PC-9 (cell line): ENCODE measurements around the gene MTHFD1. TPM values are rescaled to one million over a fixed set of nuclear protein-coding genes. Genes with fewer than 3 reads are reported as not detected.

Source experiments
- BruUV-seq: library from RNA; stranded (reverse); fragments of 400-500 nt; replicated peaks from 2 replicates; lab custom pipeline; 2021; lab: Mats Ljungman, UMichigan
- CTCF ChIA-PET: fragments of 300-600 bp; sonication (Branson Sonifier 250); formaldehyde crosslinking; loops from one replicate; lab custom pipeline; 2022; ENCODE audit warnings: antibody characterized with exemption; lab: Charles Lee
- POLR2A ChIA-PET: fragments of 300-600 bp; sonication (Branson Sonifier 250); formaldehyde crosslinking; loops from one replicate; lab custom pipeline; 2022; ENCODE audit warnings: antibody characterized with exemption; ENCODE audit not compliant: unreplicated experiment; lab: Charles Lee
- DNase-seq, 2 experiments: peaks; one replicate each; pipeline versions ENCODE4 v3.0.0 to v3.0.0-alpha.2; 2015 to 2022; ENCODE audit warnings: mixed read lengths in 1 of 2
- H2AFZ ChIP-seq: fragments of 200-600 bp; sonication (generic); 2 replicates; pipeline ENCODE4 v1.8.1; 2017; ENCODE audit warnings: antibody characterized with exemption
- H3F3A ChIP-seq: fragments of 200-600 bp; sonication (generic); 2 replicates; pipeline ENCODE4 v1.8.1; 2017; ENCODE audit warnings: antibody characterized with exemption, mild to moderate bottlenecking, low read depth; ENCODE audit not compliant: insufficient read depth
- H3K27ac ChIP-seq: fragments of 200-600 bp; sonication (generic); 2 replicates; pipeline ENCODE4 v1.6.1; 2016; ENCODE audit warnings: mixed run types
- H3K27me3 ChIP-seq: fragments of 200-600 bp; sonication (generic); 2 replicates; pipeline ENCODE4 v1.6.1; 2016; ENCODE audit warnings: low read depth, mixed run types; ENCODE audit not compliant: insufficient read depth
- H3K36me3 ChIP-seq: fragments of 200-600 bp; sonication (generic); 2 replicates; pipeline ENCODE4 v1.6.1; 2016; ENCODE audit warnings: low read depth, mixed run types
- H3K4me1 ChIP-seq: fragments of 200-600 bp; sonication (generic); replicated peaks from 2 replicates; pipeline ENCODE4 v1.6.1; 2016; ENCODE audit warnings: mixed run types; ENCODE audit not compliant: insufficient read depth
- H3K4me2 ChIP-seq: fragments of 200-600 bp; sonication (generic); 2 replicates; pipeline ENCODE4 v1.6.1; 2017; ENCODE audit warnings: mixed run types
- H3K4me3 ChIP-seq: fragments of 200-600 bp; sonication (generic); 2 replicates; pipeline ENCODE4 v1.6.1; 2016; ENCODE audit warnings: mixed run types
- H3K79me2 ChIP-seq: fragments of 200-600 bp; sonication (generic); 2 replicates; pipeline ENCODE4 v1.6.1; 2017; ENCODE audit warnings: low read depth, mixed run types
- H3K9me2 ChIP-seq: fragments of 200-600 bp; sonication (generic); 2 replicates; pipeline ENCODE4 v1.8.1; 2017; ENCODE audit warnings: mild to moderate bottlenecking; ENCODE audit not compliant: insufficient read depth
- H3K9me3 ChIP-seq: fragments of 200-600 bp; sonication (generic); 2 replicates; pipeline ENCODE4 v1.8.1; 2016; ENCODE audit warnings: low read depth; ENCODE audit not compliant: insufficient read depth
- H4K20me1 ChIP-seq: fragments of 200-600 bp; sonication (generic); 2 replicates; pipeline ENCODE4 v1.8.1; 2017; ENCODE audit not compliant: insufficient read depth
- CTCF ChIP-seq: fragments of 200-600 bp; sonication (generic); conservative IDR thresholded peaks from 2 replicates; pipeline ENCODE4 v1.6.1; 2017; ENCODE audit warnings: mixed run types, antibody characterized with exemption, mild to moderate bottlenecking, moderate library complexity
- EZH2 ChIP-seq: fragments of 200-600 bp; sonication (generic); IDR thresholded peaks from 2 replicates; pipeline ENCODE4 v1.8.0; 2017; ENCODE audit warnings: antibody characterized with exemption, low read depth
- intact Hi-C: fragments of 100-400 bp; cut with micrococcal nuclease; formaldehyde crosslinking; loops from one replicate; pipeline ENCODE4 v1.10.0; 2022; ENCODE audit not compliant: unreplicated experiment
- total RNA-seq: library from RNA; stranded (reverse); gene quantifications from 2 replicates; pipeline ENCODE4 v1.2.3, GENCODE V29; 2021

The MTHFD1 gene
- total RNA-seq, 1 experiment from 2014 or later, result 161 TPM

GRCh38 chr14:64421166-64421565 is 33.0 kb downstream of the MTHFD1 start:
- POLR2A ChIA-PET, result interaction anchor here (0.5 to 1.0 kb wide), 11 partner anchors 9 to 878 kb away, joined by 3 to 25 read pairs (median 7); partner anchors contain the start of genes MTHFD1 and PPP2R5E
- Histone ChIP-seq H3K4me2 (peak overlapping the region; percentile 21; the same call in 1 of the 2 replicates), H3K9me2 (no peaks in the 10 kb centered on the region), H3K4me3 (no peak overlapping the region), H3F3A (peaks cover 28% of the 10 kb centered on the region; the same call in 1 of the 2 replicates), H2AFZ (no peak overlapping the region), H3K36me3 (peaks cover 49% of the 10 kb centered on the region), H3K27ac (peak overlapping the region; percentile 47), H3K4me1 (peaks cover 11% of the 10 kb centered on the region), H3K79me2 (no peaks in the 10 kb centered on the region), H3K9me3 (no peaks in the 10 kb centered on the region), H3K27me3 (no peaks in the 10 kb centered on the region), H4K20me1 (no peaks in the 10 kb centered on the region)
- intact Hi-C loops, result loop anchor here (1.0 kb wide), 1 partner anchor 17 kb away; no protein-coding TSS in a partner anchor
- CTCF ChIA-PET, result interaction anchor here (1.1 to 1.2 kb wide), 3 partner anchors 9 to 77 kb away, joined by 3 to 13 read pairs (median 4); no protein-coding TSS in a partner anchor
- TF ChIP-seq CTCF, result no peak
- TF ChIP-seq EZH2, result no peak
- BruUV-seq, result no TSS peak
- peak; percentile 68 to 72 for DNase-seq

GRCh38 chr14:64422005-64422404 is 33.9 kb downstream of the MTHFD1 start:
- intact Hi-C loops, result no loop called here
- DNase-seq, result no peak
- H3K4me2 ChIP-seq, result no peak overlapping the region
- BruUV-seq, result no TSS peak
- no peaks in the 10 kb centered on the region for H3K9me2 ChIP-seq
- H3F3A ChIP-seq, result peaks cover 28% of the 10 kb centered on the region; the same call in 1 of the 2 replicates
- H4K20me1 ChIP-seq, result no peaks in the 10 kb centered on the region
- TF ChIP-seq CTCF (no peak), EZH2 (no peak)
- peaks cover 41% of the 10 kb centered on the region for H3K36me3 ChIP-seq
- H3K9me3 ChIP-seq, result no peaks in the 10 kb centered on the region
- POLR2A ChIA-PET, result interaction anchor here (0.6 kb wide), 1 partner anchor 127 kb away, joined by 3 read pairs; no protein-coding TSS in a partner anchor
- no peak overlapping the region for H3K27ac ChIP-seq
- H3K27me3 ChIP-seq, result no peaks in the 10 kb centered on the region
- CTCF ChIA-PET, result interaction anchor here (0.6 kb wide), 1 partner anchor 403 kb away, joined by 6 read pairs; no protein-coding TSS in a partner anchor
- H3K79me2 ChIP-seq, result no peaks in the 10 kb centered on the region
- H3K4me1 ChIP-seq, result peaks cover 11% of the 10 kb centered on the region
- no peak overlapping the region for H3K4me3 ChIP-seq
- no peak overlapping the region for H2AFZ ChIP-seq

GRCh38 chr14:64422756-64423155 is 34.6 kb downstream of the MTHFD1 start:
- H3K27me3 ChIP-seq, result no peaks in the 10 kb centered on the region
- no peak overlapping the region for H3K4me2 ChIP-seq
- peaks cover 28% of the 10 kb centered on the region; the same call in 1 of the 2 replicates for H3F3A ChIP-seq
- H3K4me1 ChIP-seq, result peaks cover 11% of the 10 kb centered on the region
- intact Hi-C loops, result no loop called here
- H3K27ac ChIP-seq, result no peak overlapping the region
- no peaks in the 10 kb centered on the region for H3K9me2 ChIP-seq
- H3K9me3 ChIP-seq, result no peaks in the 10 kb centered on the region
- no peaks in the 10 kb centered on the region for H4K20me1 ChIP-seq
- POLR2A ChIA-PET, result no interaction called here
- TF ChIP-seq EZH2 (no peak), CTCF (no peak)
- CTCF ChIA-PET, result no interaction called here
- H3K4me3 ChIP-seq, result no peak overlapping the region
- peaks cover 33% of the 10 kb centered on the region for H3K36me3 ChIP-seq
- H3K79me2 ChIP-seq, result no peaks in the 10 kb centered on the region
- no peak overlapping the region for H2AFZ ChIP-seq
- no peak for DNase-seq
- BruUV-seq, result no TSS peak
